ENCODE results near the gene MVK. TPM values are rescaled to one million over a fixed set of nuclear protein-coding genes. Genes with fewer than 3 reads are reported as not detected.

The MVK gene
- total RNA-seq, 1 donor from 2014 or later: 18.6 TPM

GRCh38 chr12:109635717-109636116 is 62.1 kb downstream of the MVK start:
- no peak for DNase-seq

- DNase-seq: no peak
These were observed 63.8 kb downstream of the MVK start for GRCh38 chr12:109637348-109637747.

- DNase-seq: no peak
These were observed 64.4 kb downstream of the MVK start for GRCh38 chr12:109637996-109638395.

- DNase-seq: no peak
These were observed 65.1 kb downstream of the MVK start for GRCh38 chr12:109638735-109639134.

GRCh38 chr12:109639151-109639872 is 65.7 kb downstream of the MVK start:
- DNase-seq: no peak

- no peak for DNase-seq
These were observed 67.4 kb downstream of the MVK start for GRCh38 chr12:109640961-109641360.

- DNase-seq: no peak
These were observed 67.8 kb downstream of the MVK start for GRCh38 chr12:109641422-109641821.

DNA sequence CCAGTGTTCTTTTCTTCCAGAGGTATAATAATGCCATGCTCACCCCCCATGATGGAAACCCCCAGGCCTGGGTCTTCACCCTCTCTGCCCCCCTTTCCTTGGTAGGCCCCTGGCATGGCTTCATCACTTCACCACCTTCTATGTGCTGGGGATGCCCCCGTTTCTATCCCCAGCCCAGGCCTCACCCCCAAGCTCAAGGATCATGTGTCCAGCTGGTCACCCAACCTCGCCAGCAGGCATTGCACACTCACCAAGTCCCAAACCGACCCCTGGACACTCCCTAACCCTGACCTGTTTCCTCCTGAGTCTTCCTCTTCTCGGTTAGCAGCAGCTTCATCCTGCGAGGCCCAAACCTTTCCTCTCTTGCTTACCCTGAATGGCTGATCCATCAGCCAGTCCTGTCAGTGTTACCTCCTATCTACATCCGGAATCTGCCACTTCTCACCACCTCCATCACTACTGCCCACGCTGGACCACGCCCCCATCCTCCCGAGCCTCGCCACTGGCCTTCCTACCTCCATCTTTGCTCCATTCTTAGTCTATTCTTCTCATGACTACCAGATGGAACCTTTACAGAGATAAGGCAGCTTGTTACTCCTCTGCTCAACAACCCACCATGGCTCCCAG is 69.0 kb downstream of the MVK start:
- no peak for DNase-seq

DNA sequence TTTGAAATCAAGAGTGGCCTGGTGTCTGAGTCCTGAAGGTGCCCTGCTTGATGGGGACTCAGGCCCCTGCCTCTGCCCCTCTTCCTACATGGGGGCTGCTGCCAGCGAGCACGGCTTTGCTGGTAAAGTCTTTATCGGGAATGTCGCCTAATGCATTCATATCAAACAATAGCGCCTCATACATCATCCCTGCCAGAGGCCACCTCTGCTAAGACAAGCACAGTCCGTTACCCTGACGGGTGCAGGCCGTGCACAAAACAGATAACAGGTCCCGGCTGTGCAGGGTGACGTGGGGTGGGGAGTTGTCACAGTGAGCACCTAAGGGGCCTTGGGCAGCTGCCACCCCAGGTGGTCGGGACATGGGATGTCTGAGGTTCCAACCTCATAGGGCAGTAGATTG is 71.6 kb downstream of the MVK start:
- DNase-seq: no peak

GRCh38 chr12:109645708-109646107 is 72.1 kb downstream of the MVK start:
- DNase-seq: no peak

Other genes with a start within 250 kb of the MVK start
- 0.16 TPM for gene MYO1H, start 225.9 kb upstream of the MVK start, total RNA-seq
- 55.2 TPM for gene KCTD10, start 96.5 kb upstream of the MVK start, total RNA-seq
- gene UBE3B, start 96.2 kb upstream of the MVK start, total RNA-seq: 24.3 TPM
- 10.8 TPM for gene MMAB, start 290 bp upstream of the MVK start, total RNA-seq
- 2.5 TPM for gene FAM222A, start 140.0 kb downstream of the MVK start, total RNA-seq